Globus pallidus (tissue), 1 donor: Measurements from ENCODE around the gene OR8S1.
"Not testable (repeated sequence)": the region's sequence is repeated elsewhere in the genome, so short reads cannot be mapped to it uniquely, and the experiment has no call there.

Source experiments
- DNase-seq: peaks from one replicate; pipeline ENCODE4 v3.0.0-alpha.2; 2015; ENCODE audit warnings: low spot score

The OR8S1 gene, protein sequence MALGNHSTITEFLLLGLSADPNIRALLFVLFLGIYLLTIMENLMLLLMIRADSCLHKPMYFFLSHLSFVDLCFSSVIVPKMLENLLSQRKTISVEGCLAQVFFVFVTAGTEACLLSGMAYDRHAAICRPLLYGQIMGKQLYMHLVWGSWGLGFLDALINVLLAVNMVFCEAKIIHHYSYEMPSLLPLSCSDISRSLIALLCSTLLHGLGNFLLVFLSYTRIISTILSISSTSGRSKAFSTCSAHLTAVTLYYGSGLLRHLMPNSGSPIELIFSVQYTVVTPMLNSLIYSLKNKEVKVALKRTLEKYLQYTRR

GRCh38 chr12:48525332-48525731 is at the start of gene OR8S1:
TSS of gene OR8S1 (plus strand) at chr12:48525632. CDS start at chr12:48525632, 0 bp downstream.
- DNase-seq = no peak

- no peak for DNase-seq
Observed at GRCh38 chr12:48482198-48482597, 43.2 kb upstream of the OR8S1 start, which contains the start of gene C12orf54. TSS of gene C12orf54 (plus strand) at chr12:48482498. CDS start at chr12:48483297, 799 bp downstream.

DNA sequence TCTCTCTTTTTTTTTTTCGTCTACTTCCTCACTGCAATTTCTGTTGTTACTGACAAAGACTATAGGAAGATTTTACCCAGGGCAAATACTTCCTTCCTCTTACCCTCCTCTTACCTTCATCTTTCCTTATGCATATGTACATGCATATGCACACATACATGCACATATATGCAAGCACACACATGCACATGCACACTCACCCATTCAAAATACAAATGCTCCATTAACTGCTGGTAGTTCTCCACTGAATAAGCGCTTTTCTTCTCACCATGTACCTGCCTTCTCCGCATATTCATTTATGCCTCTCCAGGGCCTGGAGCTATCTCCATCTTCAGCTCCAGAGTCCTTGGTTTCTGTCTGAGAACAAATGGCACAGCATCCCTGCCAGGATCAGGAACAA is 42.5 kb upstream of the OR8S1 start:
- DNase-seq = no peak

- DNase-seq = no peak
Observed at GRCh38 chr12:48486261-48486660, 39.2 kb upstream of the OR8S1 start.

GRCh38 chr12:48486679-48487078 is 38.8 kb upstream of the OR8S1 start:
- DNase-seq = no peak

DNA sequence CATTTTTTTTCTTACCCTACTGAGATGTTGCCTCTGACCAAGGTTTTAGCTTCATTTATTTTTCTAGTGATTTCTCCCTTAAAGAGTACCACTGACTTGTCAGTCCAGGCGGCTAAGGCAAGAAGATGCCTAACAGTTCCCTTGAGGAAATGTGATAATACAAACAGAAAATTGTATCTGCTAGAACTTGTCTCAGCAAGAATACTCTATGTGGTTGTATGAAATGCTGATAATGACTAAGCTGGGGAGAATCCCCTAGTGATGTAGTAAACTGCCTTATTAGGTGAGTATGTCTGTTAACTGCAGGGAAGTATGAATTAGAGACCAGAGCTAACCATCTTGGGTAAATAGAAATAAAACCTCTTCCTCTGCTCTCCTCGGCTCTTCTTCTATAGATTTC is 36.4 kb upstream of the OR8S1 start:
- no peak for DNase-seq

- not testable (repeated sequence) for DNase-seq
Observed at GRCh38 chr12:48489456-48489855, 36.0 kb upstream of the OR8S1 start.

- DNase-seq = not testable (repeated sequence)
Observed at GRCh38 chr12:48500281-48500680, 25.2 kb upstream of the OR8S1 start.

DNA sequence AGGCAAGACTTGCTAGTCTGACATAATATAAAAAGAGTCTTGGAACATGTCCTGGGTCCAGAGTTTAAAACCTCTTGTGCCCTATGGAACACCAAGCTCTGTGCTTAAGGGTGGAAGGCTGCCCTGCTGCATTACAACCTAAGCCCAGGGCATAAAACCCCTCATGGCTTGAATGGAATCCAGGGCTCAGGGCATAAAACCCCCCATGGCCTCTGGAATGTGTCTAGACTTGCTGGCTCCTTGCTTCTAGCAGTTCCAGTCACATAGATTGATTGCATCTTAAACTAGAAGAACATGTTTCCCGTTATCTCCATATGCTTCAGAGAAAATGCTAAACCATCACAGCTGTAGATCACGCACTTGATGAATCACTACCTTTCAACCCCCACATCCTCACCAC is 18.6 kb upstream of the OR8S1 start:
- not testable (repeated sequence) for DNase-seq

DNA sequence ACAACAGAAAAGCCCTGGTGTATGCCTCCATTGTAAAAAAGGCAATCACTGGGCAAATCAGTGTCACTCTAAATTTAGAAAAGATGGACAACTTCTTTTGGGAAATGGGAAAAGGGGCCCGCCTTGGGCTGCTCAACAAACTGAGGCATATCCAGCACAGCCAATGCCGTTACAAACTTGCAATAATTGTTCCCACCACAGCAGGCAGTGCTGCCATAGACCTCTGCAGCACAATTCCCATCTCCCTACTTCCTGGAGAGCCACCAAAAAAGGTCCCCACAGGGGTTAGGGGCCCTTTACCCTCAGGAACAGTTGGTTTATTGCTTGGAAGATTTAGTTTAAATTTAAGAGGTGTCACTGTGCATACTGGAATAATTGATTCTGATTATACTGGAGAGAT is 16.4 kb upstream of the OR8S1 start:
- DNase-seq = no peak

GRCh38 chr12:48510111-48510510 is 15.3 kb upstream of the OR8S1 start:
- DNase-seq = no peak

DNA sequence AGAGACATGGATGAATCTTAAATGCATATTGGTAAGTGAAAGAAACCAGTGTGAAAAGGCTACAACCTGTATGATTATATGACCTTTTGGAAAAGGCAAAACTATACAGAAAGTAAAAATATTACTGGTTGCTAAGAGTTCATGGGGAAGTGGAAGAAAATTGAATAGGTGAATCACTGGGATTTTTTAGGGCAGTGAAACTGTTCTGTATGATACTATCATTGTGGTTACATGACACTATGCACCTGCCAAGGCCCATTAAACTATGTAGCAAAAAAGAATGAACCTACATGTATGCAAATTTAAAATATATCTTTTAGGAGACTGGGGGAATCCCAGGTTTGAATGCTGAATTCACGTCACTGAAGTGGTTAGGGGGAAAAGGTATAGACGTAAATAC is 12.6 kb upstream of the OR8S1 start:
- DNase-seq = no peak

DNA sequence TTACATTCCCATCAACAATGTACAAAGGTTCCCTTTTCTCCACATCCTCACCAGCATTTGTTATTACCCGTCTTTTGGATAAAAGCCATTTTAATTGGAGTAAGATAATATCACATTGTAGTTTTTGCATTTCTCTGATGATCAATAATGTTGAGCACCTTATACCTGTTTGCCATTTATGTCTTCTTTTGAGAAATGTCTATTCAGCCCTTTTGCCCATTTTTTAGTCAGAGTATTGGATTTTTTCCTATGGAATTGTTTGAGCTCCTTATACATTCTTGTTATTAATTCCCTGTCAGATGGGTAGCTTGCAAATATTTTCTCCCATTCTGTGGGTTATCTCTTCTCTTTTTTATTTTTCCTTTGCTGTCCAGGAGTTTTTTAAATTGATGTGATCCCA is 10.7 kb upstream of the OR8S1 start:
- DNase-seq = no peak

GRCh38 chr12:48520381-48520780 is 5.1 kb upstream of the OR8S1 start:
- DNase-seq = not testable (repeated sequence)

DNA sequence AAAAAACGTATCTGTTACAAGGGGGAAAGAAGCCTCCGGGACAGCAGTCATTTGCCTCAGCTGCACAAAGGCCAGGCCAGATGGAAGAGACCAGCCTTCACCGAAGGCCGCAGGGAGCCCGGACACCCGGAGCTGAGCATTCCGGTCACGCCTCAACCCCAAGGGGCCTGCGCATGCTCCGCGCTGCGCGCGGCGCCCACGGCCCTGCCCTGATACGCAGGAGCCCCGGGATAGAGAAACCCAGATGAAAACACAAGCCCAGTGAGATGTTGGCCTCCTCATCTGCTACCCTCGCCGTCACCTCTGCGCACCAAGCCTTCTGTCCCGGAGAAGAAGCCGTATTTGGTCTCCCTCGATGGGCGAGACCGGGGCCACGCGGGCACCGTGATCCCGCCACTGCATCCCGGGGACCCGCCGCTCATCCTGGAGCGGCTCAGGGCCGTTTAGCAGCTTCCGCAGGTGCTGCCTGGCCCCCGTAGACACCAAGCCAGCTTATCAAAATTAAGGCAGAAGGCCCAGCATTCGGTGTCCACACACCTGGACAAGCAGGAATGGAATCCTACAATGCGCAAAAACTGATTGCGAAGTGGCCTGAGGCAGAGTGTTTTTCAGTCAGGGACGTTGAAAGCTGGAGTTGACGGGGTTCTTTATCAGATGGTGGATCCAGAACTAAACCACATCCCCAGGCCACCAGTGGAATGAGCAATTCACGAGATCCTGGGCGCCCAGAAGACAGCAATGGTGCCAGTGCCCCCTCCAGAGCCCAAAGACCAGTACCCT is 2.6 kb downstream of the OR8S1 start:
- no peak for DNase-seq

- no peak for DNase-seq
Observed at GRCh38 chr12:48532601-48533000, 7.2 kb downstream of the OR8S1 start.

DNA sequence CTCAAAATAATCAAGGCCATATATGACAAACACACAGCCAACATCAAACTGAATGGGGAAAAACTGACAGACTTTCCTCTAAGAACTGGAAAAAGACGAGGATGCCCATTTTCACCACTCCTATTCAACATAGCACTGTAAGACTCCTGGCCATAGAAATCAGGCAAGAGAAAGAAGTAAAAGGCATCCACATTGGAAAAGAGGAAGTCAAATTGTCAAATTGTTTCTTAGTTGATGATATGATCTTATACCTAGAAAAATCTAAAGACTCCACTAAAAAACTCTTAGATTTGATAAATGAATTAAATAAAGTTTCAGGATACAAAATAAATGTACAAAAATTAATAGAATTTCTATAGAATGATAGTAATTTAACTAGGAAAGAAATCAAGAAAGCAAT is 11.2 kb downstream of the OR8S1 start:
- no peak for DNase-seq

DNA sequence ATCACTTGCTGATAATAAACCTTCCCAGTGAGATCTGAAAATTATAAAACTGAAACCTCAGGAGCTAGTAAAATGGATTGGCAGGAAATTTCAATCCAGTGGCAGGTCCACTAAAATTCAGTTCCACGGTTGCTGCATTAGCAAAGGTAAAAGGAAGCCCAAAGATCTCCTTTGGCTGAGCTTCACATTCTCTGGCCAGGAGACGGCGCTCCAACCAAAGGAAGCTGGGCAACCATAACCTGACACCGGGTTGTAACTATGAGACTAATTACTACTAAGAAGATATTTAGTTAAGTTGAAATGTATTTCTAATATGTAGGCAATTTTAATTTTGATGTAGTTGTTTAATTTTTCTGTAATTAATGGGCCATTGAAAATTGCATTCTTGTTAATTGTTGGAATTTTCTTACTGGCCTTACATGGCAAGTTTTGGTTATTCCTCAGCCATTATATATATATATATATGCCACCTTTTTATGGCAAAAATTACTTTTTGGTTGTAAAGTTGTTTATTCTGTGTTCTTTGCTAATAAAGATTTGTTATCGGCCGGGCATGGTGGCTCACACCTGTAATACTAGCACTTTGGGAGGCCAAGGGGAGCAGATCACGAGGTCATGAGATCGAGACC is 17.0 kb downstream of the OR8S1 start:
- DNase-seq = no peak

GRCh38 chr12:48545833-48546469 is 20.5 kb downstream of the OR8S1 start:
- DNase-seq = peak; percentile 23

GRCh38 chr12:48547012-48547411 is 21.6 kb downstream of the OR8S1 start:
- DNase-seq = not testable (repeated sequence)

- DNase-seq = not testable (repeated sequence)
Observed at GRCh38 chr12:48551636-48552035, 26.2 kb downstream of the OR8S1 start.

DNA sequence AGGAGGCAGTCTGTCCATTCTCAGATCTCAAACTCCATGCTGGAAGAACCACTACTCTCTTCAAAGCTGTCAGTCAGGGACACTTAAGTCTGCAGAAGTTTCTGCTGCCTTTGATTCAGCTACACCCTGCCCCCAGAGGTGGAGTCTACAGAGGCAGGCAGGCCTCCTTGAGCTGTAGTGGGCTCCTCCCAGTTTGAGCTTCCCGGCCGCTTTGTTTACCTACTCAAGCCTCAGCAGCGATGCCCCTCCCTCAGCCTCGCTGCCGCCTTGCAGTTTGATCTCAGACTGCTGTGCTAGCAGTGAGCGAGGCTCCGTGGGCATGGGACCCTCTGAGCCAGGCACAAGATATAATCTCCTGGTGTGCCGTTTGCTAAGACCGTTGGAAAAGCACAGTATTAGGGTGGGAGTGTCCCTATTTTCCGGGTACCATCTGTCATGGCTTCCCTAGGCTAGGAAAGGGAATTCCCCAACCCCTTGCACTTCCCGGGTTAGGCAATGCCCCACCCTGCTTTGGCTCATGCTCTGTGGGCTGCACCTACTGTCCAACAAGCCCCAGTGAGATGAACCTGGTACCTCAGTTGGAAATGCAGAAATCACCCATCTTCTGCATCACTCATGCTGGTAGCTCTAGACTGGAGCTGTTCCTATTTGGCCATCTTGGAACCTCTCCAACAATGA is 28.4 kb downstream of the OR8S1 start:
- not testable (repeated sequence) for DNase-seq
